COLO668 (cell line): Measurements from ENCODE around the gene PSMC6.

Experiments
- DNase-seq: peaks from one replicate; lab custom pipeline; 2025; ENCODE audit not compliant: unreplicated experiment; lab: John Stamatoyannopoulos, UW

The PSMC6 gene

DNA sequence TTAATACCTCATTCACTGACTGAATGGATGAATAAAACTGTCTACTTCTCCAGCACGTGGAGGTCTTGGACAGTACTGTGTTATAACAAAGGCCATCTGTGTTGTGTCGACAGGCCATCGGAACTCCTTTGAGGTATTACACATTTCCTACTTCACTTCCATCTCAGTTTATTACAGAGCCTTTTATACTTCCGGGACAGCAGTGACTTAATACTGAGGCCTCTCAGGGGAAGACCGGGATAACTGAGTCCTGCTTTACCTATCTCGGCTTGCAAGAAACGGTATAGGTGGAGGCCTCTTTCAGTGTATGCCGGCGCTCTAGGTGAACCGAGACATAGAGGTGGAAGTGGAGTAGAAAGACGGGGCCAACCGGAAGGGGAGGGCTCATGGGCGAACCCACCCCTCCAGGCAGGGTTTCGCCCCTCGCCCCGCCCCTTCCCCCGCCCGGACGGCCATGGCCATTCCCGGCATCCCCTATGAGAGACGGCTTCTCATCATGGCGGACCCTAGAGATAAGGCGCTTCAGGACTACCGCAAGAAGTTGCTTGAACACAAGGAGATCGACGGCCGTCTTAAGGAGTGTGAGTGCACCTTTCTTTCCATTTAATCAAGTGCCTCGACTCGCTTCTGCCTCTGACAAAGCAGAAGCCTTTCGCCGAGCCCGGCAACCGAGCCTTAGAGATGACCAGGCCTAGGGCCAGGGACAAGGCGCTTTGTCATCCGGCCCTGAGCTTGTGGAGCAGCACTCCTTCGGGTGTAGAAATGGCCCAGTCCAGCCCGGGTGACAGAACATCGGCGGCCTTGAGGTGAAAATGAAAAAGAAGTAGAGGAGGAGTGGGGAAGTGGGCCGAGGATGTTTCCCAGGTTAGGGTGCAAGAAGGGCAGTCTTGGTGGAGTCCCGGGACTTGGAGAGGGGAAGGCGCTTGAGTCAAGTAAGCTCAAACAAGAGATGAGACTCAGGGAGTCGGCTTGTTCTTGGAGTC, at the start of gene PSMC6:
Gene PSMC6 (plus strand): TSS at position 477 of the 983 bp plus-strand sequence. CDS start 20 bp downstream, at position 497.
- peak; percentile 96 for DNase-seq

GRCh38 chr14:52660325-52660724, 46.7 kb upstream of the PSMC6 start:
- DNase-seq: no peak

GRCh38 chr14:52660832-52661231, 46.2 kb upstream of the PSMC6 start:
- no peak for DNase-seq

- DNase-seq: no peak
Observed at GRCh38 chr14:52661314-52661713, 45.7 kb upstream of the PSMC6 start.

DNA sequence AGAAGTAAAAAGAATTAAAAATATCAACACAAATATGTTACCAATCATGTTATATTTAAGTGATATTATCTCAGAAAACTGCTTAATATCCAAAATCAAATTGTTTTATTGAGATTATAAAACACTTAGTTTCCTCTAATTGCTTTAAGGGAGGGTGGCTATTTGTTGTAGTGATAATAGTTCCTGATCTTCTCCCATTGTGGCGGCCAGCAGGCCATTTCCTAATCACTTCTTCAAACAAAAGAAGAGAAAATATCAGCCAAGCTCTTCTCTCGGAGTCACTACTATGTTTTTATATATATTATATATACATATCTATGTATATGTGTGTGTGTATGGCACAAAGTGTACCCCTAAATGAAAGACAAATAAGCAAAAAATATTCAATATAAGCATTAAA, 43.1 kb upstream of the PSMC6 start:
- no peak for DNase-seq

DNA sequence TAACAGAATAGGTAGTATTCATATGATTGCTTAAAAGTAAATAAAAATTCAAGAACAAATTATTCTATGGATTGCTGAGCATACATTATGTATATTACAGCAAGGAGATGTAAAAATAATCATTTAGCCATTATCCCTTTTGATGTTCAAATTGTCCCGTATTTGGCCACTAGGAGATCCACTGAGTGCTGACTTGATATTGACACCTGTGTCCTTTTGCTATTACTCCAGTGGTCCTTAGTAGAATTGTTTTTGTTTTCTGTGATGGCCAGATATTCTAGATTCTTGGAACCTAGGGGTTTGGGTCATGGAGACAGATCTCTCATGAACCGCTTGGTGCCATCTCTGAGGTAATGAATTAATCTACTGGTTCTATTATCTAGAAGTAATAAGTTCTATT, 28.4 kb upstream of the PSMC6 start:
- no peak for DNase-seq

- no peak for DNase-seq
Observed at GRCh38 chr14:52683985-52684520, 22.9 kb upstream of the PSMC6 start.

GRCh38 chr14:52686176-52686575, 20.8 kb upstream of the PSMC6 start:
- DNase-seq: no peak

DNA sequence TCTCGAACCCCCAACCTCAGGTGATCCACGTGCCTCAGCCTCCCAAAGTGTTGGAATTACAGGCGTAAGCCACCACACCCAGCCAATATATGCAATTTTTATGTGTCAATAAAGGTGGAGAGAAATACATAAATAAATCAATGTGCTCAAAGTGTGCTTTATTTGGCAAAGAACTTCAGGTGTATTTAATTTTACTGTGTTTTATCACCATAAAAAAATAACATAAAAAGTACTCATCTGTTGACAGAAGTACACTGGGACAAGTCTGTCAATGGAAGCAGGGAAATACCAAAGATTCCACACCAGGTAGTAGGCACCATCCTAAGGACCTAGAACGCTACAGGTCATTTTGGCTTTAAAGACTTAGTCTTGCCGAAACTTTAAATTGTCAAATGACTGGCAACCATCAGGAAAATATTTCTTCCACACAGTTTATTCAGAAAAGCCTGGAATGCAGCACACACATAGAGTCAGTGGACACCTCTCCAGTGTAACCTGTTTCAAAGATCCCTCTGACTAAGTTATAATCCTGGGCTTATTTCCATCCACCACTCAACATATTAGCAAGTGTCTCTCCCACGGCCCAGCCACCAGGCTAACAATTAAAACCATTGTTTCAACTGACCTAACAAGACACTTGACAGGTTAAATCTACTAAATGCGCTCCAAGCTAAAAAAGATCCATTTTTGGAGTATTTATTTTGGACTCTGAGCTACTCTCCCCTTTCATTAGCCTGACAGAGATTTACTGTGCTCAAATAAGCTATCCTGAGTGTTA, 15.8 kb upstream of the PSMC6 start:
- no peak for DNase-seq

DNA sequence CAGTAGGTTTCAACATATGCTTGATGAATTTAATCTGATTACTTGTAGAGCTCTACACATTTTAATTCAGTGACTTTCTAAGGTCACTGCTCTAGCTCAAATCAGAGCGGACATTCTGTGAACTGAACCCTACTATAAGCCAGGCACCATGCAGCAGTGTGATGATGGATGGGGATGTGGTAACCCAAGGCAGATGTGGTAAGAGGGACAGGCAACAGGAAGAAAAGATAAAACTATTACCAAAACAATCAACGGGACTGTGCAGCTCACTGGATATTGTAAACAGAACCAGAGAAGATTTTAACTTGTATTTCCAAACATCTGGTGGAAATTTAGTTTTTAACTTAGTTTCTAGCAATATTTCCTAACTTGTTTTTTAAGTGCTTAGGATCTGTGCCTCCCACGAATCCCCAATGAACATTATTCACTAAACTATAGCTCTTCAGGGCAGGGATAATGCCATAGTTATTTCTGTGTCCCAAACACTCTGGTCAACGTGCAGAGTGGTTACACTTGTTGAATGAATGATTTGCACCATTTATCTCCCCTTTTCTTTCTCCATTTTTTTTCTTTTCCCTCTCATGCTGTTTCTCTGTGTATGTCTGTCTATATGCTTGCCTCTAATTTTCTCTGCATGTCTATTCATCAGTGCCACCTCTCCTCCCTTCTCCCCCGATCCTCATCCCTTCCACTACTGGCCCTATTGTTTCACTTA, 14.6 kb upstream of the PSMC6 start:
- no peak for DNase-seq

GRCh38 chr14:52693036-52693435, 14.0 kb upstream of the PSMC6 start:
- no peak for DNase-seq

- no peak for DNase-seq
Observed at GRCh38 chr14:52693532-52693931, 13.5 kb upstream of the PSMC6 start.

DNA sequence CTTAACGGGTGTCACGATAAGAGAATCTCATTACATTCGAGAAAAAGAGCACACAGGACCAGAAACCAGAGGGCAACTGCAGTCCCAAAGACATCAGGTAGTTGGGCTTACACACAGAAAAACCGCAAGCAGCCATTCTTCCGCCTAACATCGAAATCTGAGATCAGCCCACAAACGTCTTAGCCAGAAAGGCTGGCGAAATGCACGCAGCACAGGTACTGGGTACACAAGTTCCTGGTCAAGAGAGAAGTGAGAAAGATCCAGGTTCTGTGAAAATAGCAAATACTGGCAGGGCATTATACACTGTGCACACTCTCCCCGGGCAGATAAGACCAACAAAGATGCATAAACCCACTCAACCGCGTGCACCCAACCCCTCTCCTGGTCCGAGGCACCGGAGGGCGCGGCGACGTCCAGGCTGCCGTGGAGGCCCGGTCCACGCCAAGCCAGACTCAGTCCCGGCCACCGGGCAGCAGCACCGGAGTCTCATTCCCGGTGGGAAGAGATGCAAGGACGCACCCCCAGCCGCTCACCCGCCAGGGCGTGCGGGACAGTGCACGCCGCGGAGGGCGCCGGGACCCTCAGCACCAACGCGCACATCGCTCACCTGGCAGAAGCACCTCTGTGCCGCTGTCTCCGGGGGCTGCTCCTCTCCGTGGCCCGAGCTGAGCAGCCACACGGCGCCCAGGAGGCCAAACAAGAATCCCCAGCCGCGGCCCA, 12.1 kb upstream of the PSMC6 start:
- peak; percentile 72 for DNase-seq

GRCh38 chr14:52695481-52696091, 11.4 kb upstream of the PSMC6 start, which contains the start of gene ERO1A:
ERO1A (minus strand) TSS chr14:52695558; CDS start chr14:52695481, 77 bp downstream.
- DNase-seq: peak; percentile 87

- DNase-seq: no peak
Observed at GRCh38 chr14:52700701-52701172, 6.3 kb upstream of the PSMC6 start.

GRCh38 chr14:52701223-52701622, 5.8 kb upstream of the PSMC6 start:
- DNase-seq: no peak

GRCh38 chr14:52703225-52703624, 3.8 kb upstream of the PSMC6 start:
- DNase-seq: no peak

- DNase-seq: no peak
Observed at GRCh38 chr14:52703664-52704063, 3.3 kb upstream of the PSMC6 start.

DNA sequence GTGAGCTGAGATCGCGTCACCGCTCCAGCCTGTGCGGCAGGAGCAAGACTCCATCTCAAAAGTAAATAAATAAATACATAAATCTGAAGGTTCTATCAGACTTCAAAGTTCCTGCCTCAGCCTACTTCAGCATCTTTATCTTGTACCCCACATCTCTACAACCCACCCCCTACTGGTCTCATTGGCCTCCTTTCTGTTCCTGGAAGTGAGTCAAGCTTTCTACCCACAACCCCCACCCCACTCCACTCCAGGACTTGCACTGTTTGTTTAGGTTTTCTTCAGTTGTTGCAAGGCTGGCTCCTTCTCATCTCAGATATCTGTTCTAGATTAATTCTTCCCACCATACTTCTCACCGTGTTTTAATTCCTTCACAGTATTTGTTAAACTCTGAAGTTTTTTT, 714 bp upstream of the PSMC6 start:
- no peak for DNase-seq

- no peak for DNase-seq
Observed at GRCh38 chr14:52711666-52712065, 4.7 kb downstream of the PSMC6 start.
